K562 (cell line): ENCODE measurements around the gene FN3K. TPM values are rescaled to one million over a fixed set of nuclear protein-coding genes. Genes with fewer than 3 reads are reported as not detected.
A peak's percentile ranks its signal among the peaks of the same experiment; 100 is the strongest.

ENCODE experiments used
- CHD2 ChIP-seq: IDR thresholded peaks from 2 replicates; pipeline ENCODE4 v1.6.1; 2011; ENCODE audit warnings: low read depth, low read length
- DLX4 ChIP-seq: fragments of 250-450 bp; sonication (Bioruptor Pico); IDR thresholded peaks from 2 replicates; pipeline ENCODE4 v1.6.1; 2021; ENCODE audit warnings: mild to moderate bottlenecking
- DNMT1 ChIP-seq: fragments of 450-650 bp; IDR thresholded peaks from 2 replicates; pipeline ENCODE4 v1.6.1; 2016; ENCODE audit warnings: antibody characterized with exemption, mild to moderate bottlenecking
- HMG20B ChIP-seq: fragments of 250-450 bp; sonication (Bioruptor Pico); IDR thresholded peaks from 2 replicates; pipeline ENCODE4 v1.5.0; 2021; ENCODE audit warnings: mild to moderate bottlenecking
- MBD2 ChIP-seq: sonication (generic); IDR thresholded peaks from 2 replicates; pipeline ENCODE4 v1.6.1; 2016; ENCODE audit warnings: low read depth, borderline replicate concordance
- MCM2 ChIP-seq: fragments of 450-650 bp; IDR thresholded peaks from 2 replicates; pipeline ENCODE4 v1.6.1; 2017; ENCODE audit warnings: low read depth, mild to moderate bottlenecking
- PCBP2 ChIP-seq: fragments of 200-400 bp; formaldehyde crosslinking; IDR thresholded peaks from 2 replicates; pipeline ENCODE4 v1.6.1; 2018; ENCODE audit warnings: low read length, low read depth, mild to moderate bottlenecking, moderate library complexity; ENCODE audit not compliant: poor library complexity, severe bottlenecking
- POLR2AphosphoS5 ChIP-seq: IDR thresholded peaks from 2 replicates; pipeline ENCODE4 v1.6.1; 2011; ENCODE audit warnings: mild to moderate bottlenecking, low read depth, low read length, moderate library complexity; ENCODE audit not compliant: control insufficient read depth, insufficient read depth
- SIN3B ChIP-seq: fragments of 450-650 bp; IDR thresholded peaks from 2 replicates; pipeline ENCODE4 v1.6.1; 2017; ENCODE audit warnings: low read depth, mild to moderate bottlenecking, moderate library complexity
- TCF7L2 ChIP-seq: fragments of 150-350 bp; IDR thresholded peaks from 2 replicates; pipeline ENCODE4 v1.6.1; 2016; ENCODE audit warnings: low read depth, mild to moderate bottlenecking, low read length, moderate library complexity
- WHSC1 ChIP-seq: IDR thresholded peaks from one replicate; pipeline ENCODE4 v1.6.1; 2012; ENCODE audit warnings: low read length, control low read depth, inconsistent platforms
- XRCC4 ChIP-seq: IDR thresholded peaks from one replicate; pipeline ENCODE4 v1.6.1; 2011; ENCODE audit not compliant: insufficient read depth, insufficient read length; ENCODE audit errors: extremely low read depth
- ZNF23 ChIP-seq: fragments of 250-450 bp; sonication (Bioruptor Pico); IDR thresholded peaks from 2 replicates; pipeline ENCODE4 v1.4.0; 2020; ENCODE audit warnings: mild to moderate bottlenecking
- ZNF780A ChIP-seq: fragments of 250-450 bp; sonication (Bioruptor Pico); IDR thresholded peaks from 2 replicates; pipeline ENCODE4 v1.5.0; 2021; ENCODE audit warnings: mild to moderate bottlenecking
- polyA plus RNA-seq, 8 experiments: library from polyadenylated mRNA; depleted of rRNA in 4 of 8; stranded (reverse) in 5 of 8; unstranded in 3 of 8; fragments of >200 nt; fragmentation: Nextera tagmentation in 2 of 8; fragmentation: Illumina TruSeq in 1 of 8; extraction: Ambion mirVana in 2 of 8; extraction: Trizol in 1 of 8; gene quantifications; 2 replicates each; pipeline versions ENCODE4 v1.2.1 to v1.2.3, GENCODE V29; 2011 to 2014; ENCODE audit warnings: inconsistent platforms in 1 of 8, missing spikeins in 1 of 8
- total RNA-seq, 7 experiments: library from RNA; depleted of rRNA in 6 of 7; stranded (reverse); fragments of >200 nt in 6 of 7; fragmentation: Illumina TruSeq in 2 of 7; extraction: Trizol in 2 of 7; gene quantifications; 2 replicates each; pipeline versions ENCODE4 v1.2.1 to v1.2.3, GENCODE V29; 2011 to 2021; ENCODE audit warnings: low replicate concordance in 1 of 7
- TF ChIP-seq, protein P1 (sequence below): fragments of 450-650 bp; IDR thresholded peaks from 2 replicates; pipeline ENCODE4 v1.6.1; 2016; ENCODE audit warnings: low read depth
- TF ChIP-seq, protein P2 (sequence below): sonication (generic); formaldehyde crosslinking; IDR thresholded peaks from 2 replicates; pipeline ENCODE4 v1.8.0; 2022; ENCODE audit warnings: missing genetic modification reagents, mild to moderate bottlenecking, moderate library complexity, borderline replicate concordance
- TF ChIP-seq, protein P3 (sequence below), 2 experiments: fragments of 450-650 bp; IDR thresholded peaks; 2 replicates each; pipeline ENCODE4 v1.6.1; 2016

FN3K gene
- total and polyA plus RNA-seq, 9 of the 15 experiments (the other 6 are each of a cell fraction or from before 2014, with no cell fraction given): 0.08 to 22.7 (median 3.8) TPM

DNA sequence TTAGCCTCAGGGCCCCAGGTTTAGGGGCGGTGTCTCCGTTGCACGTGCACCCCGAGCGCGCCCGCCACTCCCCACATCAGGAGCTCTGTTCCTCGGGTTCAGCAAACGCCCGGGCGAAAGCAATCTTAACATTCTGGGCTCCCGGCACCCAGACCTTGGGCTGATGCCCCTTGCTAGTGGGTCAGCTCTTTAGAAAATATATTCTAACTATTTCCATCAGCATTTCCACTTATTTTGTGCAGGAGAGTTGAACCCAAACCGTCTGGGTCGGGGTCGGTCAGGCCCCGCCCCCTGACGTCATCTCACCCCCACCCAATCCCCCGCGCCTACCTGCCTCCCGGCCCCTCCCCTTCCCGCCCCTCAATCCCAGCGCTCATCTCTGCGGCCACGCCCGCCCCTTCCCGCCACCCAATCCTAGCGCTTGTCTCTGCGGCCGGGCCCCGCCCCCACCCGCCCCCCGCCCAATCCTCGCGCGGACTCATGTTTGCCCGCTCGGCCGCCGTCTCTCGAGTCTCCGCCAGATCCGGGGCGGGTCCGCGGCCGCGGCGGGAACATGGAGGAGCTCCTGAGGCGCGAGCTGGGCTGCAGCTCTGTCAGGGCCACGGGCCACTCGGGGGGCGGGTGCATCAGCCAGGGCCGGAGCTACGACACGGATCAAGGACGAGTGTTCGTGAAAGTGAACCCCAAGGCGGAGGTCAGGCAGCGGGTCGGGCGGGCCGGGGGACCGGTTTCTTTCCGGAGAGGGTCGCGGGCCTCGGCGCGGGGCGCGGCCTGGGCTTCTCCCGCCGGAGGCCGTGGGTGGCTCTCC is 19.0 kb upstream of the FN3K start, which contains the start of gene FN3KRP (continued):
- TF ChIP-seq, protein P1, sequence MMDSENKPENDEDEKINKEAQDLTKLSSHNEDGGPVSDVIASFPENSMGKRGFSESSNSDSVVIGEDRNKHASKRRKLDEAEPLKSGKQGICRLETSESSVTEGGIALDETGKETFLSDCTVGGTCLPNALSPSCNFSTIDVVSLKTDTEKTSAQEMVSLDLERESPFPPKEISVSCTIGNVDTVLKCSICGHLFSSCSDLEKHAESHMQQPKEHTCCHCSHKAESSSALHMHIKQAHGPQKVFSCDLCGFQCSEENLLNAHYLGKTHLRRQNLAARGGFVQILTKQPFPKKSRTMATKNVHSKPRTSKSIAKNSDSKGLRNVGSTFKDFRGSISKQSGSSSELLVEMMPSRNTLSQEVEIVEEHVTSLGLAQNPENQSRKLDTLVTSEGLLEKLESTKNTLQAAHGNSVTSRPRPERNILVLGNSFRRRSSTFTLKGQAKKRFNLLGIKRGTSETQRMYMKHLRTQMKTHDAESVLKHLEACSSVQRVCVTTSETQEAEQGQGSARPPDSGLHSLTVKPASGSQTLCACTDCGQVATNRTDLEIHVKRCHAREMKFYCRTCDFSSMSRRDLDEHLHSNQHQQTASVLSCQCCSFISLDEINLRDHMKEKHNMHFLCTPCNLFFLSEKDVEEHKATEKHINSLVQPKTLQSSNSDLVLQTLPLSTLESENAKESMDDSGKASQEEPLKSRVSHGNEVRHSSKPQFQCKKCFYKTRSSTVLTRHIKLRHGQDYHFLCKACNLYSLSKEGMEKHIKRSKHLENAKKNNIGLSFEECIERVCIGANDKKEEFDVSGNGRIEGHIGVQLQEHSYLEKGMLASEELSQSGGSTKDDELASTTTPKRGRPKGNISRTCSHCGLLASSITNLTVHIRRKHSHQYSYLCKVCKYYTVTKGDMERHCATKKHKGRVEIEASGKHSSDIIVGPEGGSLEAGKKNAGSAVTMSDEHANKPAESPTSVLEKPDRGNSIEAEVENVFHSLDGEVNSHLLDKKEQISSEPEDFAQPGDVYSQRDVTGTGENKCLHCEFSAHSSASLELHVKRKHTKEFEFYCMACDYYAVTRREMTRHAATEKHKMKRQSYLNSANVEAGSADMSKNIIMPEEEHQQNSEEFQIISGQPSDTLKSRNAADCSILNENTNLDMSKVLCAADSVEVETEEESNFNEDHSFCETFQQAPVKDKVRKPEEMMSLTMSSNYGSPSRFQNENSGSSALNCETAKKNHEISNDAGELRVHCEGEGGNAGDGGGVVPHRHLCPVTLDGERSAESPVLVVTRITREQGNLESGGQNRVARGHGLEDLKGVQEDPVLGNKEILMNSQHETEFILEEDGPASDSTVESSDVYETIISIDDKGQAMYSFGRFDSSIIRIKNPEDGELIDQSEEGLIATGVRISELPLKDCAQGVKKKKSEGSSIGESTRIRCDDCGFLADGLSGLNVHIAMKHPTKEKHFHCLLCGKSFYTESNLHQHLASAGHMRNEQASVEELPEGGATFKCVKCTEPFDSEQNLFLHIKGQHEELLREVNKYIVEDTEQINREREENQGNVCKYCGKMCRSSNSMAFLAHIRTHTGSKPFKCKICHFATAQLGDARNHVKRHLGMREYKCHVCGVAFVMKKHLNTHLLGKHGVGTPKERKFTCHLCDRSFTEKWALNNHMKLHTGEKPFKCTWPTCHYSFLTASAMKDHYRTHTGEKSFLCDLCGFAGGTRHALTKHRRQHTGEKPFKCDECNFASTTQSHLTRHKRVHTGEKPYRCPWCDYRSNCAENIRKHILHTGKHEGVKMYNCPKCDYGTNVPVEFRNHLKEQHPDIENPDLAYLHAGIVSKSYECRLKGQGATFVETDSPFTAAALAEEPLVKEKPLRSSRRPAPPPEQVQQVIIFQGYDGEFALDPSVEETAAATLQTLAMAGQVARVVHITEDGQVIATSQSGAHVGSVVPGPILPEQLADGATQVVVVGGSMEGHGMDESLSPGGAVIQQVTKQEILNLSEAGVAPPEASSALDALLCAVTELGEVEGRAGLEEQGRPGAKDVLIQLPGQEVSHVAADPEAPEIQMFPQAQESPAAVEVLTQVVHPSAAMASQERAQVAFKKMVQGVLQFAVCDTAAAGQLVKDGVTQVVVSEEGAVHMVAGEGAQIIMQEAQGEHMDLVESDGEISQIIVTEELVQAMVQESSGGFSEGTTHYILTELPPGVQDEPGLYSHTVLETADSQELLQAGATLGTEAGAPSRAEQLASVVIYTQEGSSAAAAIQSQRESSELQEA: peak; percentile 88
- no peak for TF ChIP-seq DLX4 (CRISPR knock-in tag)
- TF ChIP-seq WHSC1: no peak
- TF ChIP-seq MBD2: peak; percentile 48; the same call in 1 of the 2 replicates
- TF ChIP-seq DNMT1: no peak
- TF ChIP-seq, protein P2, sequence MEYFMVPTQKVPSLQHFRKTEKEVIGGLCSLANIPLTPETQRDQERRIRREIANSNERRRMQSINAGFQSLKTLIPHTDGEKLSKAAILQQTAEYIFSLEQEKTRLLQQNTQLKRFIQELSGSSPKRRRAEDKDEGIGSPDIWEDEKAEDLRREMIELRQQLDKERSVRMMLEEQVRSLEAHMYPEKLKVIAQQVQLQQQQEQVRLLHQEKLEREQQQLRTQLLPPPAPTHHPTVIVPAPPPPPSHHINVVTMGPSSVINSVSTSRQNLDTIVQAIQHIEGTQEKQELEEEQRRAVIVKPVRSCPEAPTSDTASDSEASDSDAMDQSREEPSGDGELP: no peak
- TF ChIP-seq ZNF23 (CRISPR knock-in tag): no peak
- no peak for TF ChIP-seq PCBP2
- TF ChIP-seq ZNF780A (CRISPR knock-in tag): no peak
- no peak for TF ChIP-seq TCF7L2
- TF ChIP-seq XRCC4: no peak
- TF ChIP-seq MCM2: no peak
- TF ChIP-seq CHD2: peak; percentile 45; the same call in 1 of the 2 replicates
- TF ChIP-seq, protein P3, sequence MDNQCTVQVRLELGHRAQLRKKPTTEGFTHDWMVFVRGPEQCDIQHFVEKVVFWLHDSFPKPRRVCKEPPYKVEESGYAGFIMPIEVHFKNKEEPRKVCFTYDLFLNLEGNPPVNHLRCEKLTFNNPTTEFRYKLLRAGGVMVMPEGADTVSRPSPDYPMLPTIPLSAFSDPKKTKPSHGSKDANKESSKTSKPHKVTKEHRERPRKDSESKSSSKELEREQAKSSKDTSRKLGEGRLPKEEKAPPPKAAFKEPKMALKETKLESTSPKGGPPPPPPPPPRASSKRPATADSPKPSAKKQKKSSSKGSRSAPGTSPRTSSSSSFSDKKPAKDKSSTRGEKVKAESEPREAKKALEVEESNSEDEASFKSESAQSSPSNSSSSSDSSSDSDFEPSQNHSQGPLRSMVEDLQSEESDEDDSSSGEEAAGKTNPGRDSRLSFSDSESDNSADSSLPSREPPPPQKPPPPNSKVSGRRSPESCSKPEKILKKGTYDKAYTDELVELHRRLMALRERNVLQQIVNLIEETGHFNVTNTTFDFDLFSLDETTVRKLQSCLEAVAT (IDR thresholded peaks at IDR 0.05): 0 out of 4 replicates have a peak, but pooled peaks of 1 of the 2 experiments have one; percentile 16
- TF ChIP-seq HMG20B: no peak
- peak; percentile 74; the same call in 1 of the 2 replicates for TF ChIP-seq POLR2AphosphoS5
- TF ChIP-seq SIN3B: peak; percentile 84
